ENCODE measurements around the gene TSEN2. TPM values are rescaled to one million over a fixed set of nuclear protein-coding genes. Genes with fewer than 3 reads are reported as not detected.

TSEN2 gene
- total RNA-seq, 4 donors from 2014 or later: 13.6 to 26.1 (median 15.3) TPM

- peaks cover 20% of the 10 kb centered on the region for H3K4me1 ChIP-seq
These were observed 4.3 kb upstream of the TSEN2 start for GRCh38 chr3:12479919-12480427.

GRCh38 chr3:12483410-12483809 lies 870 bp upstream of the TSEN2 start:
- H3K4me1 ChIP-seq: peaks cover 25% of the 10 kb centered on the region
- no peaks in the 10 kb centered on the region for H3K27me3 ChIP-seq
- no peak for TF ChIP-seq EP300 (IDR thresholded peaks at IDR 0.05)
- TF ChIP-seq POLR2A (IDR thresholded peaks at IDR 0.05): no peak
- TF ChIP-seq POLR2AphosphoS5 (IDR thresholded peaks at IDR 0.05): no peak
- TF ChIP-seq CTCF (IDR thresholded peaks at IDR 0.05): no peak
- WGBS: 14% methylated on average over 1 of the region's 1 CpG
- no peaks in the 10 kb centered on the region for H3K36me3 ChIP-seq
- H3K4me3 ChIP-seq: peak overlapping the region; percentile 69
- no peaks in the 10 kb centered on the region for H3K9me3 ChIP-seq
- H3K27ac ChIP-seq: no peak overlapping the region
- DNase-seq (ENCODE audit: low spot score in 2 of 2): no peak

More at GRCh38 chr3:12479919-12480427, 4.3 kb upstream of the TSEN2 start:
- no peaks in the 10 kb centered on the region for H3K9me3 ChIP-seq
- H3K36me3 ChIP-seq: no peaks in the 10 kb centered on the region
- no peak overlapping the region for H3K27ac ChIP-seq
- WGBS: 32% methylated on average over 6 of the region's 9 CpGs
- H3K4me3 ChIP-seq: no peak overlapping the region
- DNase-seq (ENCODE audit: low spot score in 2 of 2): no peak
- H3K27me3 ChIP-seq: no peaks in the 10 kb centered on the region
- TF ChIP-seq CTCF (IDR thresholded peaks at IDR 0.05): peak; percentile 62 to 64
- TF ChIP-seq POLR2AphosphoS5 (IDR thresholded peaks at IDR 0.05): no peak
- no peak for TF ChIP-seq EP300 (IDR thresholded peaks at IDR 0.05)

GRCh38 chr3:12483872-12484197 lies 445 bp upstream of the TSEN2 start:
- no peaks in the 10 kb centered on the region for H3K27me3 ChIP-seq

GRCh38 chr3:12484983-12485327 lies 675 bp downstream of the TSEN2 start:
- Histone ChIP-seq H3K27ac (peak overlapping the region; percentile 85), H3K27me3 (no peaks in the 10 kb centered on the region), H3K36me3 (no peaks in the 10 kb centered on the region), H3K4me3 (peak overlapping the region; percentile 69), H3K4me1 (peaks cover 23% of the 10 kb centered on the region), H3K9me3 (no peaks in the 10 kb centered on the region)
- WGBS: 4% methylated on average over 5 of the region's 5 CpGs
- DNase-seq (ENCODE audit: low spot score in 2 of 2): no peak
- TF ChIP-seq EP300 (IDR thresholded peaks at IDR 0.05) (no peak), POLR2AphosphoS5 (IDR thresholded peaks at IDR 0.05) (no peak), CTCF (IDR thresholded peaks at IDR 0.05) (no peak), POLR2A (IDR thresholded peaks at IDR 0.05) (no peak)

More at GRCh38 chr3:12483872-12484197, 445 bp upstream of the TSEN2 start:
- under 1% methylated on average over 10 of the region's 10 CpGs for WGBS
- no peak for DNase-seq (ENCODE audit: low spot score in 2 of 2)
- no peaks in the 10 kb centered on the region for H3K36me3 ChIP-seq
- H3K9me3 ChIP-seq: no peaks in the 10 kb centered on the region
- H3K4me1 ChIP-seq: peaks cover 25% of the 10 kb centered on the region
- TF ChIP-seq POLR2AphosphoS5 (IDR thresholded peaks at IDR 0.05) (no peak), EP300 (IDR thresholded peaks at IDR 0.05) (no peak), CTCF (IDR thresholded peaks at IDR 0.05) (no peak), POLR2A (IDR thresholded peaks at IDR 0.05) (no peak)
- H3K27ac ChIP-seq: peak overlapping the region; percentile 85
- H3K4me3 ChIP-seq: peak overlapping the region; percentile 69

- Histone ChIP-seq H3K27ac (no peak overlapping the region), H3K9me3 (no peaks in the 10 kb centered on the region), H3K4me3 (no peak overlapping the region), H3K4me1 (peaks cover 21% of the 10 kb centered on the region), H3K36me3 (peaks cover 10% of the 10 kb centered on the region), H3K27me3 (no peaks in the 10 kb centered on the region)
- 86% methylated on average over 4 of the region's 4 CpGs for WGBS
- TF ChIP-seq POLR2A (IDR thresholded peaks at IDR 0.05): no peak
- TF ChIP-seq EP300 (IDR thresholded peaks at IDR 0.05): no peak
- no peak for DNase-seq (ENCODE audit: low spot score in 2 of 2)
These were observed 1.7 kb downstream of the TSEN2 start for GRCh38 chr3:12486001-12486400.

- TF ChIP-seq EP300 (IDR thresholded peaks at IDR 0.05): no peak
- TF ChIP-seq POLR2A (IDR thresholded peaks at IDR 0.05): no peak
- no peak for TF ChIP-seq POLR2AphosphoS5 (IDR thresholded peaks at IDR 0.05)
- no peak for DNase-seq (ENCODE audit: low spot score in 2 of 2)
- WGBS: 72% methylated on average over 5 of the region's 5 CpGs
These were observed 2.6 kb downstream of the TSEN2 start for GRCh38 chr3:12486916-12487315.

More at GRCh38 chr3:12486916-12487315, 2.6 kb downstream of the TSEN2 start:
- Histone ChIP-seq H3K27me3 (no peaks in the 10 kb centered on the region), H3K4me3 (no peak overlapping the region), H3K4me1 (peaks cover 21% of the 10 kb centered on the region), H3K36me3 (peaks cover 15% of the 10 kb centered on the region), H3K9me3 (no peaks in the 10 kb centered on the region), H3K27ac (no peak overlapping the region)

Measured in suprapubic skin (tissue), 4 donors.